Measurements from ENCODE around the gene DENND6A.

Gene DENND6A

GRCh38 chr3:57692396-57693147 is at the start of gene DENND6A:
Gene DENND6A, minus strand, starts transcription at chr3:57693077. Its CDS starts 59 bp downstream, at chr3:57693018.
- H3K27ac ChIP-seq = peak within 1 kb of the TSS; percentile 96
- H3K4me3 ChIP-seq (ENCODE audit: low read depth, low read length) = peak within 1 kb of the TSS; percentile 71
- DNase-seq = peak; percentile 84
- in situ Hi-C loops (cut with HindIII; ENCODE audit: low pct_ligation_motif_present, low sequenced_read_pairs) = no loop called here
- no peak for TF ChIP-seq CTCF (IDR thresholded peaks at IDR 0.05; ENCODE audit: low read depth, low read length, missing control alignments)
- H3K36me3 ChIP-seq (replicated peaks) = no peaks in the 10 kb centered on the region
- H3K27me3 ChIP-seq (replicated peaks) = no peaks in the 10 kb centered on the region

GRCh38 chr3:57740027-57740426 is 47.1 kb upstream of the DENND6A start:
- no peak for TF ChIP-seq CTCF (IDR thresholded peaks at IDR 0.05; ENCODE audit: low read depth, low read length, missing control alignments)
- Histone ChIP-seq H3K27ac (no peak overlapping the region), H3K4me3 (ENCODE audit: low read depth, low read length) (no peak overlapping the region), H3K36me3 (replicated peaks) (no peaks in the 10 kb centered on the region), H3K27me3 (replicated peaks) (no peaks in the 10 kb centered on the region)
- in situ Hi-C loops (cut with HindIII; ENCODE audit: low pct_ligation_motif_present, low sequenced_read_pairs) = no loop called here
- no peak for DNase-seq

- DNase-seq = no peak
- no peak overlapping the region for H3K4me3 ChIP-seq (ENCODE audit: low read depth, low read length)
- no peaks in the 10 kb centered on the region for H3K36me3 ChIP-seq (replicated peaks)
- TF ChIP-seq CTCF (IDR thresholded peaks at IDR 0.05; ENCODE audit: low read depth, low read length, missing control alignments) = no peak
- no peak overlapping the region for H3K27ac ChIP-seq
- H3K27me3 ChIP-seq (replicated peaks) = no peaks in the 10 kb centered on the region
- in situ Hi-C loops (cut with HindIII; ENCODE audit: low pct_ligation_motif_present, low sequenced_read_pairs) = no loop called here
These were observed 45.5 kb upstream of the DENND6A start for GRCh38 chr3:57738391-57738790.

GRCh38 chr3:57737840-57738239 is 45.0 kb upstream of the DENND6A start:
- Histone ChIP-seq H3K27ac (no peak overlapping the region), H3K36me3 (replicated peaks) (no peaks in the 10 kb centered on the region), H3K27me3 (replicated peaks) (no peaks in the 10 kb centered on the region), H3K4me3 (ENCODE audit: low read depth, low read length) (no peak overlapping the region)
- in situ Hi-C loops (cut with HindIII; ENCODE audit: low pct_ligation_motif_present, low sequenced_read_pairs) = no loop called here
- TF ChIP-seq CTCF (IDR thresholded peaks at IDR 0.05; ENCODE audit: low read depth, low read length, missing control alignments) = no peak
- no peak for DNase-seq

GRCh38 chr3:57735405-57735804 is 42.5 kb upstream of the DENND6A start:
- no peaks in the 10 kb centered on the region for H3K36me3 ChIP-seq (replicated peaks)
- no peak overlapping the region for H3K27ac ChIP-seq
- in situ Hi-C loops (cut with HindIII; ENCODE audit: low pct_ligation_motif_present, low sequenced_read_pairs) = no loop called here
- no peak overlapping the region for H3K4me3 ChIP-seq (ENCODE audit: low read depth, low read length)
- no peaks in the 10 kb centered on the region for H3K27me3 ChIP-seq (replicated peaks)
- TF ChIP-seq CTCF (IDR thresholded peaks at IDR 0.05; ENCODE audit: low read depth, low read length, missing control alignments) = no peak
- DNase-seq = no peak

GRCh38 chr3:57733790-57734189 is 40.9 kb upstream of the DENND6A start:
- no peak for TF ChIP-seq CTCF (IDR thresholded peaks at IDR 0.05; ENCODE audit: low read depth, low read length, missing control alignments)
- no peak overlapping the region for H3K27ac ChIP-seq
- no peaks in the 10 kb centered on the region for H3K36me3 ChIP-seq (replicated peaks)
- no peak for DNase-seq
- no peak overlapping the region for H3K4me3 ChIP-seq (ENCODE audit: low read depth, low read length)
- no peaks in the 10 kb centered on the region for H3K27me3 ChIP-seq (replicated peaks)
- in situ Hi-C loops (cut with HindIII; ENCODE audit: low pct_ligation_motif_present, low sequenced_read_pairs) = no loop called here

Measured in brain microvascular endothelial cell (primary cell).